Neural cell (in vitro differentiated cells): ENCODE measurements around the gene SLC25A25.

Experiments
- EP300 ChIP-seq: fragments of 450-650 bp; conservative IDR thresholded peaks from 2 replicates; pipeline ENCODE4 v1.6.1; 2014; ENCODE audit warnings: antibody characterized with exemption, mild to moderate bottlenecking, moderate library complexity; ENCODE audit not compliant: poor library complexity, severe bottlenecking
- EZH2 ChIP-seq: fragments of 200-600, 300-800 bp; shearing (Covaris generic), sonication (generic); IDR thresholded peaks from 2 replicates; pipeline ENCODE4 v1.6.1; 2014; ENCODE audit warnings: antibody characterized with exemption, low read length, borderline replicate concordance, mild to moderate bottlenecking; ENCODE audit not compliant: insufficient read depth, poor library complexity, severe bottlenecking
- MXI1 ChIP-seq: fragments of 450-650 bp; conservative IDR thresholded peaks from 2 replicates; pipeline ENCODE4 v1.6.1; 2014; ENCODE audit warnings: antibody characterized with exemption, mild to moderate bottlenecking; ENCODE audit not compliant: poor library complexity, severe bottlenecking
- POLR2AphosphoS5 ChIP-seq: IDR thresholded peaks from 2 replicates; pipeline ENCODE4 v1.6.1; 2012
- RAD21 ChIP-seq: fragments of 450-650 bp; conservative IDR thresholded peaks from 2 replicates; pipeline ENCODE4 v1.6.1; 2014; ENCODE audit warnings: antibody characterized with exemption, mild to moderate bottlenecking, moderate library complexity
- TF ChIP-seq, protein P1 (sequence below): fragments of 450-650 bp; IDR thresholded peaks from 2 replicates; pipeline ENCODE4 v1.5.1; 2014; ENCODE audit warnings: antibody characterized with exemption, mild to moderate bottlenecking, moderate library complexity; ENCODE audit not compliant: poor library complexity, severe bottlenecking

DNA sequence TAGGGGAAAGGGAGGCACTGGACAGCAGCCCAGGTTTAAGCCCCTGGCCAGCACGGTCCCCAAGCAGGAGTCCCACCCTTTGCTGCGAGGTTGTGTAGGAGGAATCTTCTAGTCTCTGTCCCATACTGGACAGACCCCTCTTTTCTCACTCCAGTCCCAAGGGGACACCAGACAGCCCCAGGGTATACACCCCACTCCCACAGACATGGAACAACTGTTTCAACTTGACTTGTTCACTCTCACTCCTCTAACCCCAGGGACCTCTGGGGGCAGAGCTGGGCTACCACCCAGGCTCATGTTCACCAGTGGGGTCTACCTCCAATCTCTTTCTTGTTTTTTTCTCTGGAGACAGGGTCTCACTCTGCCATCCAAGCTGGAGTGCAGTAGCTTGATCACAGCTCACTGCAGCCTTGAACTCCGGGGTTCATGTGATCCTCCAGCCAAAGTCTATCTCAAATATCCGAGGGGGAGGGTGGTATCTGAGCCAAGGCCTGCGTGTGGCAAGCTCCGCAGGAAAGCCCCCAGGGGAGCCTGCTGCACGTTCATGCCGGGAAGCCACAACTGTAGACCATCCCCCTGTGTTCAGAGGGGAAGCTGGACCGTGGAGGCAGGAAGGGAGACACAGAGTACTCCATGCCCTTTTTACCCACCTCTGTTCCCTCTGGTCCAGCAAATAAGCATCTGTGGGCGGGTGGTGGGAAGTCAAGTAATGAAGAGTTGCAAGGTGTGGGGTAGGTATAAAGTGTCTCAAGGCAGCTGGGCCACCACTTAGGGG lies 57.7 kb downstream of the SLC25A25 start:
- TF ChIP-seq, protein P1, sequence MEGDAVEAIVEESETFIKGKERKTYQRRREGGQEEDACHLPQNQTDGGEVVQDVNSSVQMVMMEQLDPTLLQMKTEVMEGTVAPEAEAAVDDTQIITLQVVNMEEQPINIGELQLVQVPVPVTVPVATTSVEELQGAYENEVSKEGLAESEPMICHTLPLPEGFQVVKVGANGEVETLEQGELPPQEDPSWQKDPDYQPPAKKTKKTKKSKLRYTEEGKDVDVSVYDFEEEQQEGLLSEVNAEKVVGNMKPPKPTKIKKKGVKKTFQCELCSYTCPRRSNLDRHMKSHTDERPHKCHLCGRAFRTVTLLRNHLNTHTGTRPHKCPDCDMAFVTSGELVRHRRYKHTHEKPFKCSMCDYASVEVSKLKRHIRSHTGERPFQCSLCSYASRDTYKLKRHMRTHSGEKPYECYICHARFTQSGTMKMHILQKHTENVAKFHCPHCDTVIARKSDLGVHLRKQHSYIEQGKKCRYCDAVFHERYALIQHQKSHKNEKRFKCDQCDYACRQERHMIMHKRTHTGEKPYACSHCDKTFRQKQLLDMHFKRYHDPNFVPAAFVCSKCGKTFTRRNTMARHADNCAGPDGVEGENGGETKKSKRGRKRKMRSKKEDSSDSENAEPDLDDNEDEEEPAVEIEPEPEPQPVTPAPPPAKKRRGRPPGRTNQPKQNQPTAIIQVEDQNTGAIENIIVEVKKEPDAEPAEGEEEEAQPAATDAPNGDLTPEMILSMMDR, result no peak
- TF ChIP-seq EZH2 (no peak), RAD21 (no peak), MXI1 (no peak), POLR2AphosphoS5 (no peak), EP300 (no peak)
